HG03064 (cell line): Measurements from ENCODE around the gene RTP3.
"Not testable (repeated sequence)": the region's sequence is repeated elsewhere in the genome, so short reads cannot be mapped to it uniquely, and the experiment has no call there.

Experiments
- ATAC-seq: cut with Tn5 transposase; IDR thresholded peaks from one replicate; pipeline ENCODE4 v1.9.1; 2021; ENCODE audit warnings: low read depth; ENCODE audit not compliant: unreplicated experiment

The RTP3 gene

GRCh38 chr3:46489875-46490274, 7.9 kb upstream of the RTP3 start:
- no peak for ATAC-seq

- ATAC-seq, result no peak
Measured at GRCh38 chr3:46490338-46491084, 7.3 kb upstream of the RTP3 start.

DNA sequence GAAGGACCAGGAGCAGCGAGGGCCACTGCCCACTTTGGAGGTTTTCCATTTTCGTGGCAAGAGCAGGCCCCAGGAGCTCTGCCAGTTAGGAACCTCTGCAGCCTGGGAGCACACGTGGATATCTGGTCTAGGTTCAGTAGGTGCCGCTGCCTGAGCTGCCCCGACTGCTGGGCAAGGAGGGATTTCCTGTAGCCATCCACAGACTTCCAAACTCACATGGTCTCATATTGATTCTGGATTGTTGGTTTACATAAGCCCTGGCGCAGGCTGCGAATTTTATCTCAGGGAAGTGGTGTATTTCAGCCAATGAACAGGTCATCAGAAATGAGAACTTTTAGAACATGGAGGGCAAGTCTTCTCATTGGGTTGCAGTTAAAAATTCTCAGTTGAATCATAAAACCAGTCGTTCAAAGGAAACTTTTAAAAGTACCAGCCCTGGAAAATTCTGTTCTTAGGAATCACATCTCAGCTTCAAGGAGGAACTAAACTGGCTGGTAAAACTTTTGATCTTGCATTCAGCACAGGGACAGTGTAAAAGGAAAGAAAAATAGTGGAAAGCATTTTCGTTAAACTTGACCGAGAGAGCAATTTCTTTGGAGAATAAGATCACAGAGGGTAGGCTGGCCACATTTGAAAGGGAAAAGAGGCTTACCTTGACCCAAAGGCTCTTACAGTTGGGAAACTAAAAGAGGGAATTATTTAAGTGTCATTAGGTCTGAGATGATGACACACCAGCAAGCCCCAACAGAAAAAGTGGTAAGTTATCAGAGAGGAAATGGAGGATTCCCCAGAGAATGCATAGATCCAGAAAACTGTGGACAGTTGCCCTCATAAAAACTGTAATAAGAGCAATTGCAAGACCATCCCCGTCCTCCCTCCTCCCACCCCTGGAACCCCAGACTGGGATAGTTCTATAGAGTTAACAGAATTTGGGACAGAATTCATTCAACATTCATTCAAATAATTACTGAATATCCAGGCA, 6.4 kb upstream of the RTP3 start:
- no peak for ATAC-seq

- ATAC-seq, result no peak
Measured at GRCh38 chr3:46492890-46493547, 4.8 kb upstream of the RTP3 start.

GRCh38 chr3:46494491-46494890, 3.3 kb upstream of the RTP3 start:
- not testable (repeated sequence) for ATAC-seq

DNA sequence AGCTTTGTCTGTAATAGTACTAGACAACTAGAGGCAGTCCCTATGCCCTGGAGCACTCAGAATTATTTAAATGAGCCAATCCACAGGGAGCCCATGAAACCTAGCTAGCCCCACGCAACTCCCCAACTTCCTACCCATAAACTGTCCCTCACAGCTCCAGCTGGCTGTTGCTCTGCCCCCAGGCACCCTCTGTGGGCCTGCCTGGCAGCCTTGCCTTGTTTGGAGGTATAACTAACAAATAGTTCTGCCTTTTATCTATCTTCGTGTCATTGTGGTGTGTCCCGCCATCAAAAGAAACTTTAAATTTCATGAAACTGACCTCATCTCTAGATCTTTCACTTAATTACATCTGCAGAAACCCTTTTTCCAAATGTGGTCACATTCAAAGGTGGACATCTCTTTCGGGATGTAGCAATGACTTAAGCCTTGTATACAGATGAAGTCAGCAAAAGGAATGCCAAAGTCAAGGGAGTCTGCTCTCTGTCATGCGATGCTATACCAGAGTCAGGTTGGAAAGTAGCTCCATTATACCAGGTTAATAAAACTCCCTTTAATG, 1.8 kb upstream of the RTP3 start:
- no peak for ATAC-seq

GRCh38 chr3:46496746-46497555, 825 bp upstream of the RTP3 start:
- ATAC-seq, result no peak

- ATAC-seq, result no peak
Measured at GRCh38 chr3:46498916-46499519, 1.2 kb downstream of the RTP3 start.

GRCh38 chr3:46500656-46501635, 3.2 kb downstream of the RTP3 start:
- ATAC-seq, result no peak

- ATAC-seq, result no peak
Measured at GRCh38 chr3:46501702-46502101, 3.9 kb downstream of the RTP3 start.

- no peak for ATAC-seq
Measured at GRCh38 chr3:46503200-46503874, 5.6 kb downstream of the RTP3 start.

GRCh38 chr3:46504789-46505188, 7.0 kb downstream of the RTP3 start:
- ATAC-seq, result no peak

- no peak for ATAC-seq
Measured at GRCh38 chr3:46505953-46506352, 8.2 kb downstream of the RTP3 start.

- no peak for ATAC-seq
Measured at GRCh38 chr3:46506526-46506925, 8.8 kb downstream of the RTP3 start.

DNA sequence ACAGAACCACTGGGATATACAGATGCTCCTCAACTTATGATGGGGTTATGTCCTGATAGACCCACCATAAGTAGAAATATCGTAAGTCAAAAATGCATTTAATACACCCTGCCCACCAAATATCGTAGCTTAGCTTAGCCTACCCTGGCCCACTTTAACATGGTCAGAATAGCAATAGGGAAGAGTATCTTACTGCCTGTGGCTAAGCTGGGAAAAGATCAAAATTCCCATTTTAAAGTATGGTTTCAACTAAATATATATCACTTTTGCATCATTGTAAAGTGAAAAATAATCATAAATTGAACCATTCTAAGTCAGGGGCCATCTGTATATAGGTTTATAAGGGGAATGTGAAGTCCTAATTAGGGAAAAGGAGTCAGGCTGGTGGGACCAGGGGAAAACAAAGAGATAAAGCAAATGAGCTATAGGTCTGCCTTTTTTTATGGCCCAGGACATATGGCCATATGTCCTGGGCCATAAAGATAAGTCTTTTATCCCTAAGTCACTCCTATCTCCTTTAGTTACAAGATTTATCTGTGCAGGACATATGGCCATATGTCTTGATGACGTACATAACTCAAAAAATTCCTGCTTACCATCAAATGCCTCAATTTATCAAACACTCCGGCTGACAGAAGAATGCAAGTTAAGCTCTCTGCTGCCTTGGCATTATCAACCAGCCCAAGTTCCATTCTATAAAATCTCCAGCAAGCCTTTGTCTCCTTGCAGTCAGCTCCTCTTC, 11.2 kb downstream of the RTP3 start:
- no peak for ATAC-seq

DNA sequence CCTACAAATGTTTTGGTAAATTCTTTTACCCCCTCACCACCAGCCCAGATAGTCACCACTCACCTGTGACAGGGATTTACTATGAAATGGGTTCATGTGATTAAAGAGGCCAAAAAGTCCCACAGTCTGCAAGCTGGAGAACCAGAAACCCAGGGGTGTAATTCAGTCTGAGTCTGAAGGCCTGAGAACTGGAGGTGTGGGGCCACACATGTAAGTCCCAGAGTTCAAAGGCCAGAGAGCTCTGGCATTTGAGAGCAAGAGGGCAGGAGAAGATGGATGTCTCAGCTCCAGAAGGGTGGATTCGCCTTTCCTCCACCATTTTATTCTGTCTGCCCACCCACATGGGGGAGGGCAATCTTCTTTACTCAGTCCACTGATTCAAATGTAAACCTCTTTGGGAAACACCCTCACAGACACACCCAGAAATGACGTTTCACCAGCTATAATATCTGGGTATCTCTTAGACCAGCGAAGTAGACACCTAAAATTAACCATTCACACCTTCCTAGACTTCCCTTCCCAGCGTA, 11.9 kb downstream of the RTP3 start:
- no peak for ATAC-seq

DNA sequence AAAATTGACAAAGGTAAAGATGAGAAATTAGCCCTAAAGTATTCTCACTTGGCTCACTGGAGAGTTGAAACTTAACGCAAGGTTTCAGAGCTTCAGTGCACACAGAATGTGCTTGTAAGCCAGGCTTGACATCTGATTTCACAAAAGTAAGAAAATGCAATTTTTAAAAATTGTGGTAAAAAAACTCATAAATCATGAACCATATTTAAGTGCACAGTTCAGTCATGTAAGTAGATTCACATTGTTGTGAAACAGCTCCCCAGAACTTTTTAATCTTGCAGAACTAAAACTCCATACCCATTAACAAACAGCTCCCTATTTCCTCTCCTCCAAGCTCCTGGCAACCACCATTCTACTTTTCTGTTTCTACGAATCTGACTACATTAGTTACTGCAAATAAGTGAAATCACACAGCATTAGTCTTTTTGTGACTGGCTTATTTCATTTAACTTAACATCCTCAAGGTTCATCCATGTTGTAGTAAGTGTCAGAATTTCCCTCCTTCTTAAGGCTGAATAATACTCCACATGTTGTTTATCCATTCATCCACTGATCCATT, 14.5 kb downstream of the RTP3 start:
- no peak for ATAC-seq
